ENCODE results near the gene SF3B3.

Gene SF3B3

DNA sequence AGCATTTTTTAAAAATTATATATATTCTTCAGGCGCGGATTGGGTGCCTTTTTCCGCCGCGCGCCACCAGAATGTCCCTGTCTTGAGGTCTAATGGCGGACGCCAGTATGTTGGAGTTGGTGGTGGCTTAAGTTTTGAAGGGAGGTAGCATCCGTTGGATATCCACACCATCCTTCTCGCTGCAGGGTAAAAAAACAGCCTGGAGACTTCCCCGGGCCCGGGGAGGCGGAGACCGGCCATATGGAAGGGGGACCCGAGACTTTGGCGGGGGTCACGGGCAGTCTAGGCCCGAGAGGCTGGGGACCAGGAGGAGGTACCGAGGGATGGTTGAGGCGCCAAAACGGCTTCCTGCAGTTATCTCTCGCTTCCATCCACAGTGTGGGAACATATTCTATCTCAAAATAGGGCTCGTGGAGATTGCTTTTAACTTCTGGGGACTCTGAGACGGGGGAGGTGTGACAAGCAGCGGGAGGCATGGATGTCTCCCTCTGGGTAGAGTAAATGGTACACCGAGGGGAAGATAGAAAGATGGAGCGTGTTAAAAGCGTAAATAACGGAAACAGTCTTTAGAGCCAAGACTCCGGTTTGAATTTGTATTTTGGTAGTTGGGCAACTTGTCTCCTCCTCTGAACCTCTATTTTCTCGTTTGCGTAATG is at the start of gene SF3B3:
TSS of gene SF3B3 (plus strand) at position 74 of the 656 bp plus-strand sequence. CDS start 2,841 bp downstream, outside the sequence.
- DNase-seq, result peak; percentile 71

GRCh38 chr16:70474320-70475053 is 49.1 kb upstream of the SF3B3 start:
- DNase-seq, result no peak

GRCh38 chr16:70475054-70475871 is 48.4 kb upstream of the SF3B3 start:
- DNase-seq, result no peak

DNA sequence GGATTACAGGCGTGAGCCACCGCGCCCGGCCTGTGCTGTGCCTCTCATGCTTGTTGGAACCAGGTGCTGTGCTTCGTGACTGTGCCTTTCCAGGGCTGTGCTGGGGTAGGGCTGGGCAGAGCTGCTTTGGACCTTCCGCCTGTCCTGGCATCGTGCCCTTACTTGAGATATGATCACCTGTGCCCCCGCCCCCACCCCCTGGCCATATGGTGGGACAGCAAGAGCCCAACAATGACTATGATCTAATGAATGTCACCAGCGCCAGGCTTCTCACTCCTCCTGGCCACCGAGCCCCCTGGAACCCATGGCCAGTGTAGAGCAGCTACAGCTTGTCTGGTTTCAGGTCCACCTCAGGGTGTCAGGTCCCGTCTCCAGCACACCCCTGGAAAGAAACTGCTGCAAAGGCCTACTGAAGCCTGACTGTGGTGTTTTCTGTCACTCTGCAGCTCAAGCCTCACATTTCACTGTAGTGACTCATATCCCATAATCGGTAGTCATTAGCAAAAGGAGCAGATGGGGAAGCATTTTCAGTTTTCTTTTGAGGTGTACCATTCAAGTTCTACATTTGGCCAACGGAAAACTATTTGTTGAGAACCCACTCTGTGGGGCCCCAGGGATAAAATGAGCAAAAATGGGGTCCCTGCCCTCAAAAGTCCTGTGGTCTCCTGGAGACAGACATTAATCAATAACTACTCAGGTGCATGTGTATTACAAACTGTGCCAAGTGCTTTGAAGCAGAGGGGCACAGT is 47.2 kb upstream of the SF3B3 start:
- DNase-seq, result peak; percentile 94

GRCh38 chr16:70478169-70478568 is 45.4 kb upstream of the SF3B3 start:
- DNase-seq, result no peak

DNA sequence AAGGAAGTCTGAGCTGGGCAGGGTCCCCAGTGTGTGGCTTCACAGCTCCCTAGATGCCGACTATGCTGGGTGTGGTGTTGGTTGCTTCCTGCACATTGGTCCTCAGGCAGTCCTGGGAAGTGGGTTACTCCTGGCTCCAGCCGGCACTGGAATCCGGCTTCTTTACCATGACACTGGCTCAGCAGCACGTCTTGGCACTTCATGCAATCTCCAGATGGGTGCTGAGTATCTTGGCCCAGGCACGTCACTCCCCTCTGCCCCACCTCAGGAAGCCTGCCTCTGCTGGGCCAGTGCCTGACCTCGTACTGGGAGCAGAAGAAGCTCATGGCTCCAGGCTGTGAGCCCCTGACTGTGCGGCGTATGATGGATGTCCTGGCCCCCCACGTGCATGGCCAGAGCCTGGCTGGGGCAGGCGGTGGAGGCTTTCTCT is 44.7 kb upstream of the SF3B3 start:
- no peak for DNase-seq

DNA sequence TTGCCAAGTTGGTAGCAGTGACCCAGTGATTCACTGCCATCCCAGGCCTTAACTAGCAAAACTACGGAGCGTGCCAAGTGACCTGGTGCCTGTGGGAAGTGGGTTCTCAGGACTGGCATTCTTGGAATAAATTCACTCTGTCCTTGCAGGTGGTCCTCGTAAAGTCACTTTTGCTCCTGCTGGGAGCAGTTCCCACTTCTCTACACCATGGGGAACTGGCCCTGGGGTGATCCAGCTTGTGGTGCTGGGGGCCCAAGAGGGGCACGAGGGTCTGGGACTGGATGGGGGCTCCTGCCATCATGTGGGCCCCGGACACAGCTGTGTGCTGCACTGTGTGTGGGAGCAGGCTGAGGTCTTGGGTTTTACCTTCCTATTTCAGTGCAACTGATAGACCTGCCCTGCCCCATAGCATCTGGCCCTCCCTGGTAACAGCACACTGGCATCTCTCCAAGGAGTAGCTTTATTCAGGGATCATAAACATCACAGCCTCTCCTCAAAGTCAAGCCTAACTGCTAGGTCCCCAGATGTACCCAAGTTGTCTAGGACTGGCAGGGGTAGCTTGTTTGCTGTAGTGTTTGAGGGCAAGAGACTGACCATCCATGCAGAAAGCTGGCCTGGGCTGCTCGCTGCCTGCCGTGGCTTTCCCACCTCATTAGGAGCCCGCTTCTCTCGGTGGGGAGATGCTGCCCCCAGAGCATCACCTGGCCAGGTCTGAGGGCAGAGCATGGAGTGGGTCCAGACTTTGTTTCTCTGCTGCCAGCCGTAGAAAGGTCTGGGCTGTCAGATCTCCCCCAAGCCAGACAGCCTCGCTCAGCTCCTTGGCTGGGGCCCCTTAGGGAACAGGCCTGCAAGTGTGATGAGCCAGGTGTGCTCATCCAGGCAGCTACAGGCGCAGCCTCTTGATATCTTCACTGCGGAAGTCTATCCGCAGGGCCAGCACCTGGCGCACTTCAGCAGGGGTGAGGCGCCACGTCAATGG is 43.2 kb upstream of the SF3B3 start:
- no peak for DNase-seq

- DNase-seq, result no peak
Measured at GRCh38 chr16:70481929-70482536, 41.6 kb upstream of the SF3B3 start.

GRCh38 chr16:70482624-70483023 is 41.0 kb upstream of the SF3B3 start:
- DNase-seq, result no peak

- no peak for DNase-seq
Measured at GRCh38 chr16:70483426-70483825, 40.2 kb upstream of the SF3B3 start.

GRCh38 chr16:70484867-70485266 is 38.7 kb upstream of the SF3B3 start:
- DNase-seq, result no peak

DNA sequence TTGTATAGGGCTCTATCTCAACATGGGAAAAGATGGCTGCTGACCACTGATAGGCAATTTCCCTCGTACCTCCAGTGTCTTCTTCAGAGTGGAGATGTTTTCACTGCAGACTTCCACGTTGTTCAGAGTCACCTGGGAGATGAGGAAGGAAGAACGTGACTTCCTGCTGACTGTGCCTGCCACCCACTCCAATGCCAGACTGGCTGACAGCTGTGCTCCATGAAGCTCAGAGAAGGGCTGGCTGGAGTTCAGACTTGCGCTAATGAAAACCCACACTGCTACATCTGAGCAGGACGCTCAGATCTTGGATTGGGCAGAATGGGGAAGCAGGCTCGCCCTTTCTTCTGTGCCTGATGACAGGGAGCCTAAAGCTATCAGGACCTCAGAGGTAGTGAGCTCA is 33.4 kb upstream of the SF3B3 start:
- DNase-seq, result no peak

- no peak for DNase-seq
Measured at GRCh38 chr16:70493802-70494201, 29.8 kb upstream of the SF3B3 start.

- DNase-seq, result no peak
Measured at GRCh38 chr16:70494202-70494770, 29.3 kb upstream of the SF3B3 start.

DNA sequence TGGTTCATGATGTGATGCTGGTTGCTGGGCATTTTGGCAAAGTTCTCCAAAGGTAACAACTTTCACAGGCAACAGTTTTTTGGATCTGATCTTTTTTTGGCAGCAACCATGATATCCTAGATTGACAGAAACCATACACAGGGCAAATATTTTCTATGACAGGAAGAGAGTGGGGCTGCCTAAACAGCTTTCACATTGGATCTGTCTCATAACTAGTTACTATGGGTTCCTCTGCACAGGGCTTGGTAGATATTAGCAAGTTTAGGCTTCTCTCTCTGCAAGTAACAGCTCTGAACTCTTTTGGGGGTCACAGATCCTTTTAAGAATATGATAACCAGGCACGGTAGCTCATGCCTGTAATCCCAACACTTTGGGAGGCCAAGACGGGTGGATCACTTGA is 28.8 kb upstream of the SF3B3 start:
- no peak for DNase-seq

DNA sequence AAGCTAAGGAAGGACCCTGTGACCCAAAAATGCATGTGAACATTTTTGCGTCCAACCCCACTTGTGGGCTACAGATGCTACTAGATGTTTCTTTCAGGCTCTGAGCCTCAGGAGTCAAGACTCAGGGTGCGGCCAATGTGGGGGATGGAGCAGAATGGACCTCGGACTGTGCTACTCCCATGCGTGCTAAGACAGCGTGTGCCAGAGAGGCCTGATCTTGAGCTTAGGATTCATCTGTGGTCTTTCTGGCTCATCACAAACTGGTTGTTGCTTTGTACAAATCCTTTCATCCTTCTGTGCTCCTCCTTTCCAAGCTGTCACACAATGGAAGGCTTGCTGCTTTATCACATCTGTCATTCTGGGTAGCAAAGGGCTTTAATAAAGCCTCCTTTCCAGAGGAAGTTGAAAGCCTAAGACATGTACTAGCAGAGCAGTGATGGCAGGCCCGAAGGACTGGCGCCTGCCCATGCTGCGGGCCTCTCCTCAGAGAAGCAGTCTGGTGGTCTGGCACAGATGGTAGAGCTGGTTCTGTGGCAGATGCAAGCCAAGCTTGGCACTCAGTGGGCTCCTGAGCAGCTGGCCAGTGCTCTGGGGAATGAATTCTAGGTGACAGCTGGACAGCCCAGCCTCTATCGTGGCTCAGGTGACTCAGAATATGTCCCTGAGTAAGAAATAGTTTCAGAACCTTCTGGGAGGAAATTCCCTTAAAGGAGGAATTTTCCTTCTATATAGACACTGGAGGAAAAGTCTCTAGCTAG is 28.0 kb upstream of the SF3B3 start:
- no peak for DNase-seq

- no peak for DNase-seq
Measured at GRCh38 chr16:70496513-70496912, 27.1 kb upstream of the SF3B3 start.

- peak; percentile 47 for DNase-seq
Measured at GRCh38 chr16:70508752-70509151, 14.9 kb upstream of the SF3B3 start.

DNA sequence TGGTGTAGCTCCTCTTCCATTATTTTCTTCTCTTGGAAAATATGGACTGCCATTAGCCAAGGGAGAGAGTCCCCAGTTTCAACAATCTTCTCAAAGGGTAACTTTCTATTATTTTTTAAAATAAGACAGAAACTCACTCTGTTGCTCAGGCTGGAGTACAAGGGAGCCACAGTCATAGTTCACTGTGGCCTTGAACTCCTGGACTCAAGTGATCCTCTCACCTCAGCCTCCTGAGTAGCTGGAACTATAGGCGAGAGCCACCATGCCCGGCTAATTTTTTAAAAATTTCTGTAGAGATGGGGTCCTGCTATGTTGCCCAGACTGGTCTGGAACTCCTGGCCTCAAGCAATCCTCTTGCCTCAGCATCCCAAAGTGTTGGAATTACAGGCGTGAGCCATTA is 13.4 kb upstream of the SF3B3 start:
- DNase-seq, result no peak

DNA sequence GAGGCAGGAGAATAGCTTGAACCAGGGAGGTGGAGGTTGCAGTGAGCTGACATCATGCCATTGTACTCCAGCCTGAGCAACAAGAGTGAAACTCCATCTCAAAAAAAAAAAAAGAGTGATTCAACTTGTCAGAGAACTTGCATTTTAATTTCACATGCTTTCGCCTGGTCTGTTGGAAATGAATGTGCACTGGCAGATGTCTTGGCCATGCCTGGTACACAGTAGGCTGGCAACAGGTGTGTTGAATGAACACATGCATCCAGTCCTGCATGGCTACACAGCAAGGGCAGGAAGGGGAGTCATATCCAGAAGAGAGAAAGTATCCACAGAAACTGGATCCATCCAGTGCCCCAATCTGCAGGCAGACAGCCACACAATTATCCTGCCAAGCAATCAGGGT is 11.8 kb upstream of the SF3B3 start:
- peak; percentile 38 for DNase-seq

All from activated CD4-positive, alpha-beta T cell treated with anti-CD3 and anti-CD28 coated beads, Interleukin-10, Interleukin-2, amounts not matched to agents 100 ng/mL and 50 ng/mL, durations not matched to agents 16 hours and 8 hours (primary cell).